GM18499 (cell line): ENCODE results near the gene WDR33.

Experiments used
- ATAC-seq: cut with Tn5 transposase; IDR thresholded peaks from one replicate; pipeline ENCODE4 v1.9.1; 2021; ENCODE audit warnings: moderate number of reproducible peaks; ENCODE audit not compliant: insufficient read depth, unreplicated experiment

The WDR33 gene

GRCh38 chr2:127676906-127677305, 134.1 kb downstream of the WDR33 start:
- no peak for ATAC-seq

- no peak for ATAC-seq
Observed at GRCh38 chr2:127675331-127676261, 135.4 kb downstream of the WDR33 start, which contains the start of gene LIMS2. Gene LIMS2, minus strand, starts transcription at chr2:127675530. Its CDS starts 506 bp downstream, at chr2:127675024.

GRCh38 chr2:127674241-127675209, 136.4 kb downstream of the WDR33 start:
- no peak for ATAC-seq

GRCh38 chr2:127673291-127674069, 137.5 kb downstream of the WDR33 start:
- no peak for ATAC-seq

GRCh38 chr2:127672341-127673224, 138.4 kb downstream of the WDR33 start:
- no peak for ATAC-seq

- no peak for ATAC-seq
Observed at GRCh38 chr2:127671557-127672302, 139.2 kb downstream of the WDR33 start.

- no peak for ATAC-seq
Observed at GRCh38 chr2:127670957-127671290, 140.0 kb downstream of the WDR33 start.

- no peak for ATAC-seq
Observed at GRCh38 chr2:127670055-127670956, 140.7 kb downstream of the WDR33 start.

GRCh38 chr2:127669056-127669455, 141.9 kb downstream of the WDR33 start:
- ATAC-seq, result no peak

- ATAC-seq, result no peak
Observed at GRCh38 chr2:127665267-127665893, 145.6 kb downstream of the WDR33 start.

GRCh38 chr2:127664895-127665225, 146.1 kb downstream of the WDR33 start:
- ATAC-seq, result no peak

GRCh38 chr2:127664065-127664894, 146.7 kb downstream of the WDR33 start:
- no peak for ATAC-seq

- ATAC-seq, result no peak
Observed at GRCh38 chr2:127663566-127664064, 147.4 kb downstream of the WDR33 start.

- no peak for ATAC-seq
Observed at GRCh38 chr2:127662937-127663565, 147.9 kb downstream of the WDR33 start.

- ATAC-seq, result no peak
Observed at GRCh38 chr2:127661949-127662510, 148.9 kb downstream of the WDR33 start.
